Astrocyte (in vitro differentiated cells and primary cell): ENCODE data around the gene ATXN7L1. TPM values are rescaled to one million over a fixed set of nuclear protein-coding genes. Genes with fewer than 3 reads are reported as not detected.

Experiments used
- DNase-seq: peaks from one replicate; pipeline ENCODE4 v3.0.0-alpha.2; 2010; ENCODE audit warnings: low read depth
- FAIRE-seq: peaks from 2 replicates; lab custom pipeline; 2011; peaks lifted over from hg19 to GRCh38; lab: Jason Lieb, UNC
- H2AFZ ChIP-seq: 2 replicates; pipeline ENCODE4 v1.6.0; 2012; ENCODE audit warnings: low read depth, low read length, inconsistent platforms
- H3K27ac ChIP-seq: 2 replicates; pipeline ENCODE4 v1.5.1; 2011; ENCODE audit warnings: low read depth, low read length, inconsistent platforms
- H3K27me3 ChIP-seq: 2 replicates; pipeline ENCODE4 v1.6.0; 2011; ENCODE audit warnings: low read length, inconsistent platforms; ENCODE audit not compliant: insufficient read depth
- H3K36me3 ChIP-seq: 2 replicates; pipeline ENCODE4 v1.5.1; 2011; ENCODE audit warnings: low read length, inconsistent platforms; ENCODE audit not compliant: insufficient read depth
- H3K4me1 ChIP-seq: 2 replicates; pipeline ENCODE4 v1.5.1; 2011; ENCODE audit warnings: low read length, inconsistent platforms; ENCODE audit not compliant: insufficient read depth
- H3K4me2 ChIP-seq: 2 replicates; pipeline ENCODE4 v1.6.0; 2012; ENCODE audit warnings: low read length, inconsistent platforms
- H3K4me3 ChIP-seq: 2 replicates; pipeline ENCODE4 v1.5.1; 2011; ENCODE audit warnings: low read depth, mild to moderate bottlenecking, low read length, inconsistent platforms; ENCODE audit not compliant: insufficient read depth
- H3K79me2 ChIP-seq: 2 replicates; pipeline ENCODE4 v1.6.0; 2012; ENCODE audit warnings: mild to moderate bottlenecking, low read length, inconsistent platforms; ENCODE audit not compliant: insufficient read depth
- H3K9ac ChIP-seq: 2 replicates; pipeline ENCODE4 v1.6.0; 2012; ENCODE audit warnings: mild to moderate bottlenecking, low read length, inconsistent platforms
- H3K9me3 ChIP-seq: 2 replicates; pipeline ENCODE4 v1.5.1; 2012; ENCODE audit warnings: low read depth, mild to moderate bottlenecking, low read length, inconsistent platforms; ENCODE audit not compliant: insufficient read depth
- H4K20me1 ChIP-seq: 2 replicates; pipeline ENCODE4 v1.6.0; 2012; ENCODE audit warnings: low read length, inconsistent platforms; ENCODE audit not compliant: insufficient read depth
- H3K27ac Mint-ChIP-seq: one replicate; pipeline ENCODE4 v1.8.0; 2021; ENCODE audit warnings: mild to moderate bottlenecking, mixed read lengths; ENCODE audit not compliant: unreplicated experiment
- H3K27me3 Mint-ChIP-seq: one replicate; pipeline ENCODE4 v1.8.0; 2021; ENCODE audit warnings: low read depth, mixed read lengths; ENCODE audit not compliant: unreplicated experiment
- H3K36me3 Mint-ChIP-seq: one replicate; pipeline ENCODE4 v1.8.0; 2021; ENCODE audit warnings: low read depth, mixed read lengths; ENCODE audit not compliant: unreplicated experiment
- H3K4me1 Mint-ChIP-seq: one replicate; pipeline ENCODE4 v1.8.0; 2021; ENCODE audit warnings: low read depth, mixed read lengths; ENCODE audit not compliant: unreplicated experiment
- H3K4me3 Mint-ChIP-seq: one replicate; pipeline ENCODE4 v1.8.0; 2021; ENCODE audit warnings: mild to moderate bottlenecking, moderate library complexity, mixed read lengths; ENCODE audit not compliant: unreplicated experiment
- H3K9me3 Mint-ChIP-seq: one replicate; pipeline ENCODE4 v1.8.0; 2021; ENCODE audit warnings: mild to moderate bottlenecking, mixed read lengths; ENCODE audit not compliant: unreplicated experiment
- EZH2 ChIP-seq: IDR thresholded peaks from 2 replicates; pipeline ENCODE4 v1.6.1; 2012; ENCODE audit warnings: mild to moderate bottlenecking, low read length, inconsistent platforms; ENCODE audit not compliant: insufficient read depth
- total RNA-seq: library from RNA; stranded (reverse); gene quantifications from 2 replicates; pipeline ENCODE4 v1.2.1, GENCODE V29; 2021
- TF ChIP-seq, protein P1 (sequence below): IDR thresholded peaks from 2 replicates; pipeline ENCODE4 v1.5.1; 2011; ENCODE audit warnings: low read depth, mild to moderate bottlenecking, inconsistent platforms, low read length, moderate library complexity; ENCODE audit not compliant: insufficient read depth

Gene ATXN7L1
- total RNA-seq, 1 donor from 2014 or later, result 7.6 TPM

DNA sequence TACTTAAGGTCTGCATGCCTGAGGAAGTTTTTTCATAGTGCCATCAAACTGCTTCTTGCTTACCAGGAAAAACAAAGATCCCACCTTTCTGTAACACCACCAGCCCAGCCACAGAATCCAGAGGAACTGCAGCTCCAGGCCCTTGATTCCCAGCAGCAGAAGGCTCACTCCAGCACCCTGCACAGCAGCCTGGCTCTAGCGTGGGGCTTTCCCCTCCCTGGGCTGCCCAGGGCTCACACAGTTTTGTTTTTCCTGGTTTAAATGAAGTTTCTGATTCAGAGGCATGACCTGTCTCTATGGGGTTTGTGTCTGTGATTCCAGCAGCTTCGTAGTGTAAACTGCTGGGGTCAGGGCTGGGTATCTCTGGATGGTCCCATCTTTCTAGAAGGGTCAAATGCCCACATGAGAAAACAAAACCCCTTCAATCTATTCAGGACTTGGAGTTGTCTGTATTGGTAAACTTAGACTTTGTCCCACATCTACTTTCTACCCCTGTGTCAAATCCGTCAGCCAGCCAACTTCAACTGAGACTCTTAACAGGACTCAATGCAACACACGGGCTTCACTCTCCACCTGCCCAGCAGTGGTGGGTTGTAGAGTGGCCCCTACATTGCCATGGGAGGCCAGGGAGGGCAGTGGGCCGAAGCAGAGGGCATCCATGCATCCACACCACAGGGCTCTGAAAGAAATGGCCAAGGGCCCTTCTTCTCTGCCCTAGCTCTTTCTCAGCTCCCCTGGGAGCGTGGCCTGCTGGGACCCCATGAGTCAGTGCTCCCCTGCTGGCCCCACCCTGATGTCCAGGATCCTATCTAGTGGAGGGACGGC lies 73.6 kb downstream of the ATXN7L1 start:
- FAIRE-seq (no peak), DNase-seq (no peak)
- Histone ChIP-seq H3K4me1 (peaks cover 40% of the 10 kb centered on the region), H3K9me3 (no peaks in the 10 kb centered on the region), H3K27me3 (no peaks in the 10 kb centered on the region), H3K79me2 (no peaks in the 10 kb centered on the region), H3K36me3 (no peaks in the 10 kb centered on the region), H3K4me3 (no peak overlapping the region), H3K9ac (peak overlapping the region; percentile 5), H3K4me2 (no peak overlapping the region), H4K20me1 (peaks cover 35% of the 10 kb centered on the region), H3K27ac (no peak overlapping the region), H2AFZ (no peak overlapping the region)
- H3K27me3 Mint-ChIP-seq, result no peaks in the 10 kb centered on the region
- H3K36me3 Mint-ChIP-seq, result peaks cover 5% of the 10 kb centered on the region
- no peaks in the 10 kb centered on the region for H3K9me3 Mint-ChIP-seq
- no peak overlapping the region for H3K4me3 Mint-ChIP-seq
- peaks cover 55% of the 10 kb centered on the region for H3K4me1 Mint-ChIP-seq
- TF ChIP-seq EZH2, result no peak
- TF ChIP-seq, protein P1, sequence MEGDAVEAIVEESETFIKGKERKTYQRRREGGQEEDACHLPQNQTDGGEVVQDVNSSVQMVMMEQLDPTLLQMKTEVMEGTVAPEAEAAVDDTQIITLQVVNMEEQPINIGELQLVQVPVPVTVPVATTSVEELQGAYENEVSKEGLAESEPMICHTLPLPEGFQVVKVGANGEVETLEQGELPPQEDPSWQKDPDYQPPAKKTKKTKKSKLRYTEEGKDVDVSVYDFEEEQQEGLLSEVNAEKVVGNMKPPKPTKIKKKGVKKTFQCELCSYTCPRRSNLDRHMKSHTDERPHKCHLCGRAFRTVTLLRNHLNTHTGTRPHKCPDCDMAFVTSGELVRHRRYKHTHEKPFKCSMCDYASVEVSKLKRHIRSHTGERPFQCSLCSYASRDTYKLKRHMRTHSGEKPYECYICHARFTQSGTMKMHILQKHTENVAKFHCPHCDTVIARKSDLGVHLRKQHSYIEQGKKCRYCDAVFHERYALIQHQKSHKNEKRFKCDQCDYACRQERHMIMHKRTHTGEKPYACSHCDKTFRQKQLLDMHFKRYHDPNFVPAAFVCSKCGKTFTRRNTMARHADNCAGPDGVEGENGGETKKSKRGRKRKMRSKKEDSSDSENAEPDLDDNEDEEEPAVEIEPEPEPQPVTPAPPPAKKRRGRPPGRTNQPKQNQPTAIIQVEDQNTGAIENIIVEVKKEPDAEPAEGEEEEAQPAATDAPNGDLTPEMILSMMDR, result no peak
- no peak overlapping the region for H3K27ac Mint-ChIP-seq

DNA sequence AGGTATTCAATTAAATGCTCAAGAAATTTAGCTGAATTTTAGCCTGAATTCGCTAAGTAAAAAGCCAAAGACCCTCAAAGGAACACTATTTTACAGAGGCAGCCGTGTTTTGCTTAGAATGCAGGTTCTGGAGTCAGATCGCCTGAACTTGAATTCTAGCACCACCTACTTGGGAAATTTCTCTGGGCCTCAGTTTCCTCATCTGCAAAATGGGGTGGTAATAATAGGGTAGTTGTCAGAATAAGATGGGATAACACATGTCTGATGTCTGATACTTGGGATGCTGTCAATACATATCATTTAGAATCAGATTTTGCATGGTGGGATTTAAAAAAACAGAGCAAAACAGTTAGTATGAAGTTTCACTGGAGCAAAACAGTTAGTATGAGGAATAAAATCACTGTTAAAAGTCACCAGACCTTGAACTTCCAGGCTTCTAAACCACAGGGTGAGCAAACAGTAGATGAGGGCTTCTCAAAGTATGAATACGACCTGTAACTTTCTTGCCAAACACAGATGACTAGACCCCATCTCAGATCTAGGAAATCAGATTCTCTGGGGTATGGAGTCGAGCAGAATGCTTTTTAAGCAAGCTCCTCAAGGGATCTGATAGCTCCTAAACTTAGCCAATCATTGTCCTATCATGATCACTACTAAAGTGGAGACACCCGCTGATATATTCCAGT lies 75.4 kb downstream of the ATXN7L1 start:
- H3K4me2 ChIP-seq, result no peak overlapping the region
- no peak for DNase-seq
- Mint-ChIP-seq H3K4me1 (peaks cover 60% of the 10 kb centered on the region), H3K4me3 (no peak overlapping the region), H3K9me3 (no peaks in the 10 kb centered on the region), H3K27ac (no peak overlapping the region), H3K27me3 (no peaks in the 10 kb centered on the region), H3K36me3 (peaks cover 3% of the 10 kb centered on the region)
- H3K79me2 ChIP-seq, result no peaks in the 10 kb centered on the region
- no peak overlapping the region for H2AFZ ChIP-seq
- no peak for TF ChIP-seq EZH2
- TF ChIP-seq, protein P1, result no peak
- no peaks in the 10 kb centered on the region for H3K36me3 ChIP-seq
- no peak overlapping the region for H3K9ac ChIP-seq
- H3K4me1 ChIP-seq, result peaks cover 30% of the 10 kb centered on the region
- H3K27ac ChIP-seq, result no peak overlapping the region
- no peaks in the 10 kb centered on the region for H3K9me3 ChIP-seq
- no peak overlapping the region for H3K4me3 ChIP-seq
- H3K27me3 ChIP-seq, result no peaks in the 10 kb centered on the region
- H4K20me1 ChIP-seq, result peaks cover 35% of the 10 kb centered on the region
- no peak for FAIRE-seq
